H1 (cell line): ENCODE results near the gene FLT1. TPM values are rescaled to one million over a fixed set of nuclear protein-coding genes. Genes with fewer than 3 reads are reported as not detected.

Experiments used
- EP300 ChIP-seq, 2 experiments: IDR thresholded peaks; 1 replicate in 1 of 2; 2 replicates in 1 of 2; pipeline ENCODE4 v1.6.1; 2011 to 2012; ENCODE audit warnings: low read depth in 2 of 2, low read length in 2 of 2, mild to moderate bottlenecking in 2 of 2, borderline replicate concordance in 1 of 2, inconsistent platforms in 1 of 2, moderate library complexity in 1 of 2
- HDAC2 ChIP-seq, 2 experiments: fragments of 300-600 bp in 1 of 2; sonication (generic) in 1 of 2; IDR thresholded peaks; 2 replicates each; pipeline ENCODE4 v1.6.1; 2011 to 2012; ENCODE audit warnings: low read depth in 2 of 2, low read length in 2 of 2, mild to moderate bottlenecking in 2 of 2, moderate library complexity in 2 of 2, borderline replicate concordance in 1 of 2, inconsistent platforms in 1 of 2
- SP4 ChIP-seq: IDR thresholded peaks from 2 replicates; pipeline ENCODE4 v1.6.1; 2012; ENCODE audit warnings: low read length, inconsistent platforms
- TAF7 ChIP-seq: optimal IDR thresholded peaks from 2 replicates; pipeline ENCODE3; 2011; ENCODE audit warnings: low read depth, mild to moderate bottlenecking, inconsistent platforms, low read length, moderate library complexity, borderline replicate concordance
- polyA plus RNA-seq, 7 experiments: library from polyadenylated mRNA; depleted of rRNA in 3 of 7; stranded (reverse) in 5 of 7; unstranded in 2 of 7; fragments of >200 nt in 5 of 7; fragments of 200-250 nt in 2 of 7; gene quantifications; 1 replicate in 5 of 7; 2 replicates in 1 of 7; 4 replicates in 1 of 7; pipeline versions ENCODE4 v1.2.1 to v1.2.3, GENCODE V29; 2011 to 2013; ENCODE audit warnings: missing spikeins in 2 of 7, mixed read lengths in 2 of 7
- total RNA-seq: library from RNA; stranded (reverse); fragmentation: NEBNext Ultra II Directional; extraction: Animal tissue kit (Norgen Biotek cat#: 25700); gene quantifications from 2 replicates; pipeline ENCODE4 v1.2.1, GENCODE V29; 2021

Gene FLT1
- total and polyA plus RNA-seq, 2 of the 8 experiments (the other 6 are each of a cell fraction or from before 2014, with no cell fraction given): 19.7 to 90.2 TPM

DNA sequence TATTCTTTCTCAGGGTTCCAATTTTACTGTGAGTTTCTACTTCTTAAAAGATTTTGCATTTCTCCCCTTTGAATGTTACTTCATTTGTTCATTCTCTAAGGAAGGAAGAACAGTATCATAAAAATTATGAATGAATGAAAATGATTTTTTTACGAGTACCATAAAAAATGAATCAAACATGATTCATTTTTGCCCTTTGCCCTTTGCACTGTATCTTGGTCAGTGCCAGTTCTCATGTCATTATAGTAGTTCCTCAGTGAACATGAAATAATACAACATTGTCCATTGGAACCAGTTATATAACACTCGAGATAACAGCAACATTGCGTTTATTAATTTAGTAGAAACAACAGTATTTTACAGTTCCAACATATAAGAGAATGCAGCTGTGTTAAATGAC lies 28.8 kb downstream of the FLT1 start (continued):
- TF ChIP-seq HDAC2 (IDR thresholded peaks at IDR 0.05; ENCODE audit: borderline replicate concordance in 1 of 2, low read depth in 2 of 2, low read length in 2 of 2): no peak
- TF ChIP-seq SP4: no peak
- no peak for TF ChIP-seq TAF7
- TF ChIP-seq EP300 (IDR thresholded peaks at IDR 0.05; ENCODE audit: borderline replicate concordance in 1 of 2, low read depth in 2 of 2, low read length in 2 of 2): no peak
